Endothelial cell of umbilical vein (primary cell): ENCODE results near the gene LTF.

ENCODE experiments used
- EZH2 ChIP-seq: IDR thresholded peaks from 2 replicates; pipeline ENCODE4 v1.6.1; 2012; ENCODE audit warnings: borderline replicate concordance, low read depth, mild to moderate bottlenecking, moderate library complexity, low read length, inconsistent platforms; ENCODE audit not compliant: severe bottlenecking
- FOS ChIP-seq: IDR thresholded peaks from 2 replicates; pipeline ENCODE4 v1.6.1; 2011; ENCODE audit warnings: mild to moderate bottlenecking, low read length, moderate library complexity, borderline replicate concordance; ENCODE audit not compliant: insufficient read depth
- GATA2 ChIP-seq: IDR thresholded peaks from 2 replicates; pipeline ENCODE4 v1.7.0; 2011; ENCODE audit warnings: low read depth, mild to moderate bottlenecking, moderate library complexity, mixed read lengths, low read length; ENCODE audit not compliant: insufficient read length, insufficient read depth
- JUN ChIP-seq: IDR thresholded peaks from 2 replicates; pipeline ENCODE4 v1.6.1; 2011; ENCODE audit warnings: borderline replicate concordance, low read depth; ENCODE audit not compliant: insufficient read length, insufficient read depth
- MYC ChIP-seq: IDR thresholded peaks from one replicate; pipeline ENCODE4 v1.6.1; 2011; ENCODE audit warnings: mild to moderate bottlenecking, low read depth, low read length
- POLR2A ChIP-seq: IDR thresholded peaks from 2 replicates; pipeline ENCODE4 v1.6.1; 2012; ENCODE audit warnings: low read depth, mild to moderate bottlenecking, control low read depth, low read length
- POLR2AphosphoS5 ChIP-seq: IDR thresholded peaks from 2 replicates; pipeline ENCODE4 v1.6.1; 2012; ENCODE audit warnings: low read depth, mild to moderate bottlenecking, control low read depth, low read length, moderate library complexity; ENCODE audit not compliant: insufficient read depth
- TF ChIP-seq, protein P1 (sequence below), 2 donors: IDR thresholded peaks; 1 replicate in 1 of 2; 2 replicates in 1 of 2; pipeline ENCODE4 v1.5.1; 2011; ENCODE audit warnings: low read length in 2 of 2, mild to moderate bottlenecking in 2 of 2, moderate library complexity in 2 of 2, control low read depth in 1 of 2, inconsistent platforms in 1 of 2, low read depth in 1 of 2; ENCODE audit not compliant: insufficient read depth in 1 of 2; ENCODE audit errors: extremely low read depth in 1 of 2
- TF ChIP-seq, protein P2 (sequence below): IDR thresholded peaks from 2 replicates; pipeline ENCODE4 v1.6.1; 2011; ENCODE audit not compliant: insufficient read depth, insufficient read length

DNA sequence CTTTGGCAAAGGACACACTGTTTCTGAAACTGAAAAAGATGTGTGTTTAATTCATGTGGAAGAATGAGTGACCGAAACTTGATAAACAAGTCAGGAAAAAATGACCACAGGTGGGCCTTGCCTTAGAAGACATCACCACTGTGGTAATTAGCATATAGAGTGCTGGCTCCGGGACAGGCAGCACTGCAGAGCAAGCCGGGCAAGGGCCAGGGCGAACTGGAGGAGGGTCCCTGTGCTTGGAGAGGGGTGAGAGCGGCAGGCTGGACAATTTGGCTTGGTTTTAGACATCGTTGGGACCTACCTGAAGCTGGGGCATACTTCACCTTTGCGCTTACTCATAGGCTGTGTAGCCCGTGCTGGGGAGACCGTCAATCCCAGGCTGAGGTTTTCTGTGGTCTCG, 41.2 kb upstream of the LTF start:
- TF ChIP-seq, protein P1, sequence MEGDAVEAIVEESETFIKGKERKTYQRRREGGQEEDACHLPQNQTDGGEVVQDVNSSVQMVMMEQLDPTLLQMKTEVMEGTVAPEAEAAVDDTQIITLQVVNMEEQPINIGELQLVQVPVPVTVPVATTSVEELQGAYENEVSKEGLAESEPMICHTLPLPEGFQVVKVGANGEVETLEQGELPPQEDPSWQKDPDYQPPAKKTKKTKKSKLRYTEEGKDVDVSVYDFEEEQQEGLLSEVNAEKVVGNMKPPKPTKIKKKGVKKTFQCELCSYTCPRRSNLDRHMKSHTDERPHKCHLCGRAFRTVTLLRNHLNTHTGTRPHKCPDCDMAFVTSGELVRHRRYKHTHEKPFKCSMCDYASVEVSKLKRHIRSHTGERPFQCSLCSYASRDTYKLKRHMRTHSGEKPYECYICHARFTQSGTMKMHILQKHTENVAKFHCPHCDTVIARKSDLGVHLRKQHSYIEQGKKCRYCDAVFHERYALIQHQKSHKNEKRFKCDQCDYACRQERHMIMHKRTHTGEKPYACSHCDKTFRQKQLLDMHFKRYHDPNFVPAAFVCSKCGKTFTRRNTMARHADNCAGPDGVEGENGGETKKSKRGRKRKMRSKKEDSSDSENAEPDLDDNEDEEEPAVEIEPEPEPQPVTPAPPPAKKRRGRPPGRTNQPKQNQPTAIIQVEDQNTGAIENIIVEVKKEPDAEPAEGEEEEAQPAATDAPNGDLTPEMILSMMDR (IDR thresholded peaks at IDR 0.05; ENCODE audit: extremely low read depth in 1 of 2, insufficient read depth in 1 of 2, low read depth in 1 of 2, low read length in 2 of 2), result no peak
- TF ChIP-seq EZH2 (no peak), POLR2A (no peak), POLR2AphosphoS5 (no peak), JUN (no peak), MYC (no peak), FOS (no peak), GATA2 (no peak)
- TF ChIP-seq, protein P2, sequence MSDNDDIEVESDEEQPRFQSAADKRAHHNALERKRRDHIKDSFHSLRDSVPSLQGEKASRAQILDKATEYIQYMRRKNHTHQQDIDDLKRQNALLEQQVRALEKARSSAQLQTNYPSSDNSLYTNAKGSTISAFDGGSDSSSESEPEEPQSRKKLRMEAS, result no peak
